ENCODE data around the gene COPA. TPM values are rescaled to one million over a fixed set of nuclear protein-coding genes. Genes with fewer than 3 reads are reported as not detected.

Gene COPA
- total RNA-seq, 1 experiment from 2014 or later = 155 TPM

- no peak overlapping the region for H3K4me3 Mint-ChIP-seq (ENCODE audit: unreplicated experiment)
- intact Hi-C loops (cut with micrococcal nuclease; ENCODE audit: unreplicated experiment) = no loop called here
- BruUV-seq (replicated peaks) = no TSS peak
- peaks cover 71% of the 10 kb centered on the region for H3K36me3 Mint-ChIP-seq (ENCODE audit: insufficient read depth, unreplicated experiment)
- ChIA-PET CTCF (no interaction called here), POLR2A (no interaction called here)
- DNase-seq = no peak
- Histone ChIP-seq H3K36me3 (ENCODE audit: control insufficient read depth, insufficient read depth, low read length) (no peaks in the 10 kb centered on the region), H3K4me3 (ENCODE audit: low read depth, low read length) (no peak overlapping the region), H3K9me3 (no peaks in the 10 kb centered on the region), H3K27me3 (replicated peaks; ENCODE audit: control insufficient read depth, insufficient read depth, low read length) (no peaks in the 10 kb centered on the region), H3K4me1 (0 out of 2 replicates have a peak, but pooled peaks cover 6% of the 10 kb centered on the region)
- H3K4me1 Mint-ChIP-seq (ENCODE audit: low read depth, unreplicated experiment) = no peaks in the 10 kb centered on the region
- TF ChIP-seq CTCF (IDR thresholded peaks at IDR 0.05; ENCODE audit: insufficient read depth in 1 of 2, low read depth in 1 of 2, low read length in 1 of 2, severe bottlenecking in 1 of 2, unreplicated experiment in 1 of 2) = no peak
- no peak overlapping the region for H3K27ac Mint-ChIP-seq (ENCODE audit: unreplicated experiment)
- H3K9me3 Mint-ChIP-seq (ENCODE audit: unreplicated experiment) = no peaks in the 10 kb centered on the region
- H3K27me3 Mint-ChIP-seq (ENCODE audit: insufficient read depth, unreplicated experiment) = no peaks in the 10 kb centered on the region
These were observed 4.5 kb downstream of the COPA start for GRCh38 chr1:160338580-160338979.

- Mint-ChIP-seq H3K4me1 (ENCODE audit: low read depth, unreplicated experiment) (no peaks in the 10 kb centered on the region), H3K36me3 (ENCODE audit: insufficient read depth, unreplicated experiment) (peaks cover 90% of the 10 kb centered on the region), H3K27ac (ENCODE audit: unreplicated experiment) (no peak overlapping the region), H3K4me3 (ENCODE audit: unreplicated experiment) (no peak overlapping the region), H3K27me3 (ENCODE audit: insufficient read depth, unreplicated experiment) (no peaks in the 10 kb centered on the region), H3K9me3 (ENCODE audit: unreplicated experiment) (no peaks in the 10 kb centered on the region)
- Histone ChIP-seq H3K9me3 (no peaks in the 10 kb centered on the region), H3K4me3 (ENCODE audit: low read depth, low read length) (no peak overlapping the region), H3K36me3 (ENCODE audit: control insufficient read depth, insufficient read depth, low read length) (no peaks in the 10 kb centered on the region), H3K27me3 (replicated peaks; ENCODE audit: control insufficient read depth, insufficient read depth, low read length) (no peaks in the 10 kb centered on the region), H3K4me1 (no peaks in the 10 kb centered on the region)
- ChIA-PET POLR2A (no interaction called here), CTCF (no interaction called here)
- no peak for TF ChIP-seq CTCF (IDR thresholded peaks at IDR 0.05; ENCODE audit: insufficient read depth in 1 of 2, low read depth in 1 of 2, low read length in 1 of 2, severe bottlenecking in 1 of 2, unreplicated experiment in 1 of 2)
- BruUV-seq (replicated peaks) = no TSS peak
- intact Hi-C loops (cut with micrococcal nuclease; ENCODE audit: unreplicated experiment) = no loop called here
- no peak for DNase-seq
These were observed 10.5 kb downstream of the COPA start for GRCh38 chr1:160332516-160332915.

GRCh38 chr1:160330119-160330518, 12.9 kb downstream of the COPA start:
- BruUV-seq (replicated peaks) = no TSS peak
- H3K27ac Mint-ChIP-seq (ENCODE audit: unreplicated experiment) = peak overlapping the region; percentile 2
- no peaks in the 10 kb centered on the region for H3K4me1 ChIP-seq
- H3K4me3 Mint-ChIP-seq (ENCODE audit: unreplicated experiment) = no peak overlapping the region
- no peaks in the 10 kb centered on the region for H3K27me3 ChIP-seq (replicated peaks; ENCODE audit: control insufficient read depth, insufficient read depth, low read length)
- H3K27me3 Mint-ChIP-seq (ENCODE audit: insufficient read depth, unreplicated experiment) = no peaks in the 10 kb centered on the region
- DNase-seq = no peak
- ChIA-PET POLR2A (no interaction called here), CTCF (no interaction called here)
- no peaks in the 10 kb centered on the region for H3K36me3 ChIP-seq (ENCODE audit: control insufficient read depth, insufficient read depth, low read length)
- intact Hi-C loops (cut with micrococcal nuclease; ENCODE audit: unreplicated experiment) = no loop called here
- TF ChIP-seq CTCF (IDR thresholded peaks at IDR 0.05; ENCODE audit: insufficient read depth in 1 of 2, low read depth in 1 of 2, low read length in 1 of 2, severe bottlenecking in 1 of 2, unreplicated experiment in 1 of 2) = no peak
- no peaks in the 10 kb centered on the region for H3K9me3 ChIP-seq
- peaks cover 92% of the 10 kb centered on the region for H3K36me3 Mint-ChIP-seq (ENCODE audit: insufficient read depth, unreplicated experiment)
- no peaks in the 10 kb centered on the region for H3K9me3 Mint-ChIP-seq (ENCODE audit: unreplicated experiment)
- no peak overlapping the region for H3K4me3 ChIP-seq (ENCODE audit: low read depth, low read length)
- H3K4me1 Mint-ChIP-seq (ENCODE audit: low read depth, unreplicated experiment) = no peaks in the 10 kb centered on the region

Data from Caco-2 (cell line).